WTC11 (cell line): ENCODE data around the gene MTA1.

Source experiments
- NR2C2 ChIP-seq: sonication (generic); formaldehyde crosslinking; IDR thresholded peaks from 2 replicates; pipeline ENCODE4 v1.8.0; 2022; ENCODE audit warnings: mild to moderate bottlenecking, missing genetic modification reagents
- ZBTB21 ChIP-seq: sonication (generic); formaldehyde crosslinking; IDR thresholded peaks from 2 replicates; pipeline ENCODE4 v1.8.1; 2023; ENCODE audit warnings: mild to moderate bottlenecking, missing genetic modification reagents, borderline replicate concordance
- ZNF671 ChIP-seq: fragments of 250-450 bp; sonication (Bioruptor Pico); IDR thresholded peaks from 2 replicates; pipeline ENCODE4 v1.8.0; 2021; ENCODE audit warnings: mild to moderate bottlenecking
- TF ChIP-seq, protein P1 (sequence below): fragments of 200-600 bp; IDR thresholded peaks from 2 replicates; pipeline ENCODE4 v1.8.0; 2022; ENCODE audit warnings: antibody characterized with exemption
- TF ChIP-seq, protein P2 (sequence below): sonication (generic); formaldehyde crosslinking; IDR thresholded peaks from 2 replicates; pipeline ENCODE4 v1.8.1; 2023; ENCODE audit warnings: mild to moderate bottlenecking, moderate library complexity, missing genetic modification reagents
- TF ChIP-seq, protein P3 (sequence below): fragments of 250-450 bp; sonication (Bioruptor Pico); conservative IDR thresholded peaks from 2 replicates; pipeline ENCODE4 v1.9.0; 2021; ENCODE audit warnings: mild to moderate bottlenecking
- TF ChIP-seq, protein P4 (sequence below): sonication (generic); formaldehyde crosslinking; IDR thresholded peaks from 2 replicates; pipeline ENCODE4 v1.8.0; 2022; ENCODE audit warnings: missing genetic modification reagents

DNA sequence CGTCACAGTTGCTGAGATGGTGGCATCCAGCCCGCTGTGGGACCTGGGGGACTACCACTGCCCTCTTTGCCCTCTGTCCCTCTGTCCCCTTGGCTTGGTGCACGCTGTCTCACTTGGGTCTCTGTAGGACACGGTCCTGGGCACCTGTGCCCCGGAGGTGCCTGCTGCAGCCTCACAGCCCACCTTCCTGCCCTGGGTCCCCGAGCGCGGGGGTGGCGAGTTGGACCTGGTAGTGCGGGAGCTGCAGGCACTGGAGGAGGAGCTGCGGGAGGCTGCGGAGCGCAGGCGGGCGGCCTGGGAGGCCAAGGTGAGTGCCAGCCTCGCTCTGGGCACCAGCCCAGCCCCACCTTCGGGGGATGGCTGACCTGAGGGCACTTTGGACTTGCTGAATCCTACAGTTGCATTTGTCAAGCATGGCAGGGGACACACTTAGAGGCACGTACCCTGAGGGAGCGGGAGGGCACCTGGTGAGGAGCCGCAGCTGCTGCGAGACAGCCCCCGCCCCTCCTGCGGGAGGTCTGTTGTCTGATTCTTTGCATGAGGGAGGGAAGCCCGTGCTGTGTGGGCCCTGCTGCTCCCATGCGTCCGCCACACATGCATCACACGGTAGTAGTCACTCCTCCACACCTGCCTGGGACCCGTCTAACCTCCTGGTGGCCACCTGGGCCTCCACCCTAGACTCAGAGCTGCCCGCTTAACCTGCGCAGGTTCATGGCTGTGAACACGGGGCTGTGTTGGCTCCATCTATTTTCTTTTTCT lies 78.2 kb downstream of the MTA1 start:
- TF ChIP-seq, protein P1, sequence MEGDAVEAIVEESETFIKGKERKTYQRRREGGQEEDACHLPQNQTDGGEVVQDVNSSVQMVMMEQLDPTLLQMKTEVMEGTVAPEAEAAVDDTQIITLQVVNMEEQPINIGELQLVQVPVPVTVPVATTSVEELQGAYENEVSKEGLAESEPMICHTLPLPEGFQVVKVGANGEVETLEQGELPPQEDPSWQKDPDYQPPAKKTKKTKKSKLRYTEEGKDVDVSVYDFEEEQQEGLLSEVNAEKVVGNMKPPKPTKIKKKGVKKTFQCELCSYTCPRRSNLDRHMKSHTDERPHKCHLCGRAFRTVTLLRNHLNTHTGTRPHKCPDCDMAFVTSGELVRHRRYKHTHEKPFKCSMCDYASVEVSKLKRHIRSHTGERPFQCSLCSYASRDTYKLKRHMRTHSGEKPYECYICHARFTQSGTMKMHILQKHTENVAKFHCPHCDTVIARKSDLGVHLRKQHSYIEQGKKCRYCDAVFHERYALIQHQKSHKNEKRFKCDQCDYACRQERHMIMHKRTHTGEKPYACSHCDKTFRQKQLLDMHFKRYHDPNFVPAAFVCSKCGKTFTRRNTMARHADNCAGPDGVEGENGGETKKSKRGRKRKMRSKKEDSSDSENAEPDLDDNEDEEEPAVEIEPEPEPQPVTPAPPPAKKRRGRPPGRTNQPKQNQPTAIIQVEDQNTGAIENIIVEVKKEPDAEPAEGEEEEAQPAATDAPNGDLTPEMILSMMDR: no peak
- TF ChIP-seq, protein P2, sequence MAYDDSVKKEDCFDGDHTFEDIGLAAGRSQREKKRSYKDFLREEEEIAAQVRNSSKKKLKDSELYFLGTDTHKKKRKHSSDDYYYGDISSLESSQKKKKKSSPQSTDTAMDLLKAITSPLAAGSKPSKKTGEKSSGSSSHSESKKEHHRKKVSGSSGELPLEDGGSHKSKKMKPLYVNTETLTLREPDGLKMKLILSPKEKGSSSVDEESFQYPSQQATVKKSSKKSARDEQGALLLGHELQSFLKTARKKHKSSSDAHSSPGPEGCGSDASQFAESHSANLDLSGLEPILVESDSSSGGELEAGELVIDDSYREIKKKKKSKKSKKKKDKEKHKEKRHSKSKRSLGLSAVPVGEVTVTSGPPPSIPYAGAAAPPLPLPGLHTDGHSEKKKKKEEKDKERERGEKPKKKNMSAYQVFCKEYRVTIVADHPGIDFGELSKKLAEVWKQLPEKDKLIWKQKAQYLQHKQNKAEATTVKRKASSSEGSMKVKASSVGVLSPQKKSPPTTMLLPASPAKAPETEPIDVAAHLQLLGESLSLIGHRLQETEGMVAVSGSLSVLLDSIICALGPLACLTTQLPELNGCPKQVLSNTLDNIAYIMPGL (CRISPR knock-in tag): no peak
- TF ChIP-seq ZNF671 (no peak), ZBTB21 (CRISPR knock-in tag) (no peak), NR2C2 (CRISPR knock-in tag) (no peak)
- TF ChIP-seq, protein P3, sequence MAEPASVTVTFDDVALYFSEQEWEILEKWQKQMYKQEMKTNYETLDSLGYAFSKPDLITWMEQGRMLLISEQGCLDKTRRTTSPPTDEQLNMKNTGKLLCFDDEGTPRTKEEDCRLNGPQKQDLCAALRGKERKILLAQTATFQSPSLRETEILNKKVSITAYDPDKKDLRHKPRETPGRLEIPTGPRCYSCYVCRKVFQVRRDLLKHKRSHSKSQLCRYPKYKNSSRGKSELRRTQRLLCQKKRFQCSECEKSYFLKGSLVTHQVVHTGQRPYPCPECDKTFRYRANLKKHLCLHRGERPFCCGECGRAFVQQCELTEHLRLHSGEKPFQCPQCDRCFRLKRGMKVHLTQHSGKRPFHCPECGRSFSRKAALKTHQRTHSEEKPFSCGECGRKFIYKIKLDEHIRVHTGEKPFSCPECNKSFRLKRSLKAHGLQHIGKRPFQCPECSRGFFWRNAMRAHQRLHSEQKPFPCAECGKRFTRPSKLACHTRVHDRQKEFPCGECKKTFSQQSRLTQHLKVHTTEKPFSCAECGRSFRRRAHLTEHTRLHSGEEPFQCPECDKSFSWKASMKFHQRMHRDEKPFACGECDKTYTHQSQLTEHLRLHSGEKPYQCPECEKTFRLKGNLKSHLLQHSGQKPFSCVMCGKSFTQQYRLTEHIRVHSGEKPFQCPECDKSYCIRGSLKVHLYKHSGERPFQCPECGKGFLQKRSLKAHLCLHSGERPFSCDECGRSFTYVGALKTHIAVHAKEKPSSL (CRISPR knock-in tag): no peak
- TF ChIP-seq, protein P4, sequence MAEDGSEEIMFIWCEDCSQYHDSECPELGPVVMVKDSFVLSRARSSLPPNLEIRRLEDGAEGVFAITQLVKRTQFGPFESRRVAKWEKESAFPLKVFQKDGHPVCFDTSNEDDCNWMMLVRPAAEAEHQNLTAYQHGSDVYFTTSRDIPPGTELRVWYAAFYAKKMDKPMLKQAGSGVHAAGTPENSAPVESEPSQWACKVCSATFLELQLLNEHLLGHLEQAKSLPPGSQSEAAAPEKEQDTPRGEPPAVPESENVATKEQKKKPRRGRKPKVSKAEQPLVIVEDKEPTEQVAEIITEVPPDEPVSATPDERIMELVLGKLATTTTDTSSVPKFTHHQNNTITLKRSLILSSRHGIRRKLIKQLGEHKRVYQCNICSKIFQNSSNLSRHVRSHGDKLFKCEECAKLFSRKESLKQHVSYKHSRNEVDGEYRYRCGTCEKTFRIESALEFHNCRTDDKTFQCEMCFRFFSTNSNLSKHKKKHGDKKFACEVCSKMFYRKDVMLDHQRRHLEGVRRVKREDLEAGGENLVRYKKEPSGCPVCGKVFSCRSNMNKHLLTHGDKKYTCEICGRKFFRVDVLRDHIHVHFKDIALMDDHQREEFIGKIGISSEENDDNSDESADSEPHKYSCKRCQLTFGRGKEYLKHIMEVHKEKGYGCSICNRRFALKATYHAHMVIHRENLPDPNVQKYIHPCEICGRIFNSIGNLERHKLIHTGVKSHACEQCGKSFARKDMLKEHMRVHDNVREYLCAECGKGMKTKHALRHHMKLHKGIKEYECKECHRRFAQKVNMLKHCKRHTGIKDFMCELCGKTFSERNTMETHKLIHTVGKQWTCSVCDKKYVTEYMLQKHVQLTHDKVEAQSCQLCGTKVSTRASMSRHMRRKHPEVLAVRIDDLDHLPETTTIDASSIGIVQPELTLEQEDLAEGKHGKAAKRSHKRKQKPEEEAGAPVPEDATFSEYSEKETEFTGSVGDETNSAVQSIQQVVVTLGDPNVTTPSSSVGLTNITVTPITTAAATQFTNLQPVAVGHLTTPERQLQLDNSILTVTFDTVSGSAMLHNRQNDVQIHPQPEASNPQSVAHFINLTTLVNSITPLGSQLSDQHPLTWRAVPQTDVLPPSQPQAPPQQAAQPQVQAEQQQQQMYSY: no peak
